GM18870 (cell line): ENCODE measurements around the gene PROM1.

Source experiments
- ATAC-seq: cut with Tn5 transposase; IDR thresholded peaks from one replicate; pipeline ENCODE4 v1.9.1; 2021; ENCODE audit warnings: moderate library complexity; ENCODE audit not compliant: unreplicated experiment

The PROM1 gene

DNA sequence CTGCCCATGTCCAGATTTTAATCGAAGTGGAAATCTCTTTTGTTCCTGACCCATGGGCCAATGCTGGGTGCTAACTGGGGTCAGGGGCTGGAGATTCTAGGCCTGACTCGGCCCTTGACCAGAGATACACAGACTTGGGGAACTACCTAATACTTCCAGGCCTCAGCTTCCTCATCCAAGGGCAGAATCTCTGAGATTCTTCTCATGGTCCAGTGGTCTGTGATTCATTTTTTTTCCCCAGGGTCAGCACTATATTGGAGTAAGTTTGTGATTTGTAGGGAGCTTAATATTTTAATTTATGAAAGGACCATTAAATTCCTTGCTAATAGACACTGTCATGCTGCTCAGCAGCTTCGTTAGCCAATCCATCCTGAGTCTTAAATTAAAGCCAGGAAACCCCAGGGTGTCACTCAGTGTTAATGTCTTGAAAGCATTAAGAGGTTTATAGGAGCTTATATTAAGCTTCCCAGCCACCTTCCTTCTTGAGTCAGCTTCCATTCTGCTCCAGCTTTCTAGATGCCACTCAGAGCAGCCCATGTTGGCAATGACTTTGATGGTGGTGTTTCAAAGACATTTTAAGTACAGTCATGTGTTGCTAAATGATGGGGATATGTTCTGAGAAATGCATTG, 27.0 kb upstream of the PROM1 start:
- ATAC-seq: no peak

DNA sequence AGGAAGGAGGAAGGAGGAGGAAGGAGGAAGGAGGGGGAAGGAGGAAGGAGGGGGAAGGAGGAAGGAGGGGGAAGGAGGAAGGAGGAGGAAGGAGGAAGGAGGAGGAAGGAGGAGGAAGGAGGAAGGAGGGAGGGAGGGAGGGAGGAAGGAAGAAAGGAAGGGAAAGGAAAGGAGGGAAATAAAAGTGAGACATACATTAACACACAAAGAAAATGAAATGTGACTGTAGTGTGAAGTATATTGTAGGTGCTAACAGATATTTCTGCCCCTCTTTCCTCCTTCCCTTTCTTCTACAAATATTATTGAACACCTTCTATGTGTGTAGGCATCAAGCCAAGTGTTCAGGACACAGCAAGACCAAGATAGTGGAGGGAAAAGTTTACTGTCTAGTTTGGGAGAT, 26.4 kb upstream of the PROM1 start:
- no peak for ATAC-seq

DNA sequence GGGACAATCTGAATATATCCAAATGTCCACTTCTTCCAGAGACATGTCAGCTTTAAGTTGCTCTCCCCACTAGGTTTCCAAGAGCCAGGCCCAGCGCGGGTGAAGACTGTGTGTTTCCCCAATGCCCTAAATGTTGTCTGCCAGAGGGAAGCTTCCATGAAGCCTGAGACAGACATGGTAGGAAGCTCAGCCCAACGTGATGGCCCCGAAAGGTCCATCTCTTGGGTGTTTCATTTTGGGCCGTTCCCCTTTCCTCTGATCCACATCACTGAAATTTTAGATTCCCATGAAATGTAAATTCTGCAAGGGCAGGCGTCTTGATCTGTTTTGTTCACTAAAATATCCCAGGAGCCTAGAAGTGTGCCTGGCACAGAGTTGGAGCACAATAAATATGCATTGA, 25.4 kb upstream of the PROM1 start:
- no peak for ATAC-seq

DNA sequence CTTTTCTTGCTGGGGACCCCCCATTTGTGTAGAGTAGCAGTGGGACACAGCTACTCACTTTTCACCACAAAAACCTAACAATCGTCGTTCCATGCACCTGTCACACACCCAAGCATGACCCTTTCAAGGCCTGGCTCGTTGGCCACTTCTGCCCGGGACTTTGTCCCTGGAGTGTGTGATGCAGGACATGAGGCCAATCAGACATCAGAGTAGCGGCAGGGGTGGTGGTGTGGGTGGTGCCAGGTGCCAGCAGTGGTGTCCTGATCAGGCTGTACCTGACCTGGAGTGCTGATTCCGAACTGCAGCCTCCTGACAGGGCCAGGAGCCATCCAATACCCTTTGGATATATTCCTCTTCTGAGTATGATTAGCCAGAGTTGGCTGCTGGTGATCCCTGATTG, 23.1 kb upstream of the PROM1 start:
- ATAC-seq: no peak

DNA sequence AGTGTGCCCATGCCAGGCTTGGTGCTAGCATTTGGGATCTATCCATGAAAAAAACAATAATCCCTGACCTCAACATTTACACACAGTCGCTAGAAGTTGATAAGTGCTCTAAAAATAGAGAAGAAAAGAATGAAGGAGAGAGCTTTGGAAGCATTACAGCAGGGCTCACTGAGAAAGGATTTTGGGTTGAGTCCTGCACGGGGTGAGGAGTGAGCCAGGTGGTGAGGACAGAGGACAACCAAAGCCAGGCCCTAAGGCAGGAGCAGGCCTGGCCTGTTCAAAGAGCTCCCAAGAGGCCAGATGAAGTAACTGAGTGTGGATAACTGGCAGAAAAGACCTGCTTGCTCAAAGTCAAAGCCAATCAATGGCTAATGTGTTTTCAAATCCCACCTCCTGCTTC, 20.7 kb upstream of the PROM1 start:
- no peak for ATAC-seq

DNA sequence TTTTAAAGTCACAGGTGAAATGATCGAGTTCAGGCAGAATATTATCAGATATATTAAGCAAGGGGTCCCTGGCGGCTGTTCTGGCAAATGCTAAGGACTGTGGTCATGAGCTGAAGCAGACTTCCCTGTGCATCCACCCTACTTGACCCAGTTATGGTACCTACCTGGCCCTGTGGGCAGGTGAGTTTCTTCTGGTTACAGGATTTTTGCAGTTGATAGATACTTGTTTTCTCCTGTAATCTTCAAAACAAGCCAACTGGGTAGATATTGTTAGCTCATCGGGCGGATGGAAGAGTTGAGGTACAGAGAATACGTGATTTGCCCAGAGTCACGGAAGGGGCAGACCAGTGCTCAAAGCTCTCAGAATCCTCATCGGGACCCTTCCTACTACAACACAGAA, 18.5 kb upstream of the PROM1 start:
- ATAC-seq: no peak

DNA sequence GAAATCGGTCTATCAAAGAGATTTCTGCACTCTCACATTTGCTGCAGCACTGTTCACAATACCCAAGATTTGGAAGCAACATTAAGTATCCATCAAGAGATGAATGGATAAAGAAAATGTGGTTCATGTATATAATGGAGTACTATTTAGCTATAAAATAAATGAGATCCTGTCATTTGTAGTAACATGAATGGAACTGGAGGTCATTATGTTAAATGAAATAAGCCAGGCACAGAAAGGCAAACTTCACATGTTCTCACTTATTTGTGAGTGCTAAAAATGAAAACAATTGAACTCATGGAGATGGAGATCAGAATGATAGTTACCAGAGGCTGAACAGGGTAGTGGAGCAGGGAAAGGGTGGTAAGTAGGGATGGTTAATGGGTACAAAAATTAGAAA, 17.0 kb upstream of the PROM1 start:
- ATAC-seq: no peak

DNA sequence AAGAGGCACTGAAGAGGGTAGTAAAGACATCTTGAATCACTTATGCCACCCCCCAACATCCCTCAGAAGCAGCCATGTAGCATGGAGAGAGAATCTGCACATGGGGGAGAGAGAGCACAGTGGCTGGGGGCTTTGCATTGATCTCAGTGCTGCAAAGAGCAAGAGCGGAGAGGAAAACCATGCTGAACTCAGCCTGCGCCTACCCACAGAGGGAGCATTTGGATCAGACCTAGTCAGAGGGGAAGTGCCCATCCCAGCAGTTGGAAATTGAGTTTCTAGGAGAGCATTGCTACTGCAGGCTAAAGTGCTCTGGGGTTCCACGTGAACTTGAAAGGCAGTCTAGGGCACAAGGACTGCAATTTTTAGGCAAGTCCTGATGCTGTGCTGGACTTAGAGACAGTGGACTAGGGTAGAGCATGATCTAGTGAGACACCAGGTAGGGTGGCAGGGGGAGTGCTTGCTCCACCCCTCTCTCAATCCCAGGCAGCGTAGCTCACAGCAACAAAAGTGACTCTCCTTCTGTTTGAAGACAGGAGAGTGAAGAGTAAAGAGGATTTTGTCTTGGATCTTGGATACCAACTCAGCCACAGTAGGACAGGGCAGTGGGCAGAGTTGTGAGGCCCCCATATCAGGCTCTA, 9.0 kb upstream of the PROM1 start:
- ATAC-seq: no peak

DNA sequence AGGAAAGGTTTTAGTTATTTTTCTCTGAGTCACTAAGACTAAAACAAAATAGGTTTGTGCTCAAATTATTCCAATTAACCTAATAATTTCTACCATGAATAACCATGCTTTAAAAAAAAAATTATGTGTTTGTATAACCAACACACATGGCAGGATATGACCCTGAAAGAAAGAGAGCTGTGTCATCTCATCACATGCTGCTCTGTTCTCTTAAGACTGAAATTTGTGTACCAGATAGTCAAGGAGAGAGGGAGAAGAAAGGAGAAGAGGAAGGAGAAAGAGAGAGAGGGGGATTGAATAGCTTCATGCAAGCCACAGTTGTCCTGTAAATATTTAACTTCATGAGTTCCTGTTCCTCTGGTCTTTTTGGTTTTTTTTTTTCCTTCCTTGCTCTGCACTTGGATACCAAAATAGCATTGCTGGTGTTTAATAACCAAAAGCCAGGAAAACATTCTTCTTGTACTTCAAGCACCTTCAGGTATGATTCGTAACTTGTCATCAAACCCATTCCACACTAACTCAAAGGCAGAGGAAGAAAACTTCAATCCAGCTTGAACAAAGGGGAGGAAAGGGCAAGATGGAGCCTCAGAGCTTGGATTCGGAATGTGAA, 6.4 kb upstream of the PROM1 start:
- ATAC-seq: no peak

DNA sequence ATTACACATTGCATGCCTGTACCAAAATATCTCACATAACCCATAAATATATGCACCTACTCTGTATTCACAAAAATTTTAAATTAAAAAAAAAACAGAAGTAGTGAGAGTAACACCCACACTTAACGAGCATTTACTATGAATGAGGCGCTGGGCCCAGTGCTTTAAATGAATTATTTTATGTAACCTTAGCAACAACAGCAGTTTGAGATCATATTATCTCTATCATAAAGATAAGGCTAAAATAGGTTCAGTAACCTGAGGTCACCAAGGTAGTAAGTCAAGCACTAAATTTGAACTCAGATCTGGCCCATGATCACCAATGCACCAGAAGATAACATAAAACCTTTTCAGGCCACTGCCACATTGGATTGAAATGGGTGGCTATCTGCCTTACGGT, 5.3 kb upstream of the PROM1 start:
- no peak for ATAC-seq

DNA sequence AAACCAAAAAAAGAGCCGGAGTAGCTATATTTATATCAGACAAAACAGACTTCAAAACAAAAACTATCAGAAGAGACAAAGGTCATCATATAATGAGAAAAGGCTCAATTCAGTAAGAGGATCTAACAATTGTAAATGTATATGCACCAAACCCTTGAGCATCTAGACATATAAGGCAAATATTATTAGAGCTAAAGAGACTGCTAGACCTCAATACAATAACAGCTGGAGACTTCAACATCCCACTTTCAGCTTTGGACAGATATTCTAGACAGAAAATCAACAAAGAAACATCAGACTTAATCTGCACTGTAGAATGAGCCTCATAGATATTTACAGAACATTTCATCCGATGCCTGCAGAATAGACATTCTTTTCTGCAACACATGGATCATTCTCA, 4.8 kb upstream of the PROM1 start:
- no peak for ATAC-seq

DNA sequence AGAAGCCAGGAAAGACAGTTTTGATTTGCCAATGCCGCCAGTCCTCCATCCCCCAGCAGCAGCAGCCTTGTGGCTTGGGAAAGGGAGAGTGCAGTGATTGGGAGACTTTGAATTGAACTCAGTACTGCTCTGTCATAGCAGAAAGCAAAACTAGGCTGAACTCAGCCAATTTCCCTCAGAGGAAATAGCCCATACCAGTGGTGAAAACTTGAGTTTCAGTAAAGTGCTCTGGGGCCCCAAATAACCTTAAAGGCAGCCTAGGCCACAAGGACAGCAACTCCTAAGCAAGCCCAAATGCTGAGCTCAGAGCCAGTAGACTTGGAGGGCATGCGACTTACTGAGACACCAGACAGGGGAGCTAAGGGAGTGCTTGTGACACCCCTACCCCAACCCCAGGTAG, 2.0 kb upstream of the PROM1 start:
- ATAC-seq: peak; percentile 80

DNA sequence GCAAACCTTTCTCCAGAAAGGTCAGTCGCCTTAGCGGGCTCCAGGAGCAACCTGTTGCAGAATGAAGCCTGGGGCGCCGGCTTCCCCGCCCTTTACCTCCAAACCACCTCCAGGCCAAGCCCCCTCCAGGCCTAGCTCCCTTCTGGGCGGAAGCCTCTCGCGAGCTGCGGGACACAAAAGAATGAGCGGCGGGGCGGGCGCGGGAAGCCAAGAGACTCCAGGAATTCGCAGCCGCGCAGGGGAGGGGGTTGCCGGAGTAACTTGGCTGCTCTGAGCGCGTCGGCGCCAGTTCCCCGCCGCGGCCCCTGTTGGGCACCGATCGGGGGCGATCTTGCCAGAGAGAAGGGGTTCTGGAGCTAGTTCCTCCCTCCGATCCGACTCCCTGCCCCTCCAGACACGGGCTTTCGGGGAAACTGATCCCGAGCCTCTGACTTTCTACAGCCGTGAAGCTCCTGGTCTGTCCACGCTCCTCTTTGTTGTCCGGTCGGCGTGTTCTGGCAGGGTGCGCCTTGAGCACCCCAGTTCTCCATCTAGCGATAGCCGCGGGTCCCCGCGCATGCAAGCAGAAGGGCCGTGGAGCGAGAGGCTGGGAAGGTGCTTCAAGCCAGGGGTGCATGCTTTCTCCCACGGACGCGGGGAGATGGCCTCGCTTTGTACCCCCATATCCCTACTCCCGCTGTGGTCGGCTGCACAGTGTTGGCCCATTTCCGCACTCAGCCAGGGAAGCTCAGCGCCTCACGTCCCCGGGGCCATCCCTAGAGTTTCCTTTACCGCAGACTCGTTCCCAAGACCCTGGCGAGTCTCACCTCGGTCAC, 1.2 kb downstream of the PROM1 start:
- ATAC-seq: no peak

DNA sequence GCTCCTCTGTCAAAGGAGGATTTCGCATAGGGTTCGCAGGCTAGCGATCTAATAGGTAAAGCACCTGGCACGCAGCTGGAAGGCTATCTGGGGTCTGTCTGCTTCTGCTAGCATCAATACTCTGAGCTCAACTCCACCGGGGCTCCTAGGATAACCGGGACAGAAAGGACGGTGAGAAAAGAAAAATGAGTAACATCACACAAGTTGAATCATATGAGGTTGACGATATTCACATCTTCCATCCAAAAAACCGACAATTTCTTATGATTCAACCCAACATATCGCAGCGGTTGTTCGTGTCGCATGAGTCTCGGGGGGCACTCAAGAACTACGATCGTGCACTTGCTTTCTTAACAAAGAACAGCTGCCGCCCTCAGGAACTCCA, 1.8 kb downstream of the PROM1 start:
- no peak for ATAC-seq

DNA sequence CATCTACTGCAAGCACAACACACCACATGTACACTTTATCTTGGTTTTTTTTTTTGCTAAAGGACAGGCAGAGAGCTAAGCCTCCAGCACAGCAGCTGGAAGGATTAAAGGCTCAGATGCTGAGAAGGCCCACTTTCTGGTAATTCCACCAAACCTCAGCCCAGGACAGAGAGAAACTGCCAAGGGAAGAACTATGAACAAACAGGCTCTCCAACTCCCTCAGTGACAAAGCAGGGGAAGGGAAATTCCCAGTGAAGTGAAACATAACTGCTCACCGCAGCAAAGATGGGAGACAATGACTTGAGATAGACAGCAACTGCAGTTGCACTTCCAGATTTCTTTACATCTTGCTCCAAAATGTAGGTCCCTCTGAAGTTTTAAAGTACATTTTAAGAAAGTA, 4.8 kb downstream of the PROM1 start:
- peak; percentile 85 for ATAC-seq

DNA sequence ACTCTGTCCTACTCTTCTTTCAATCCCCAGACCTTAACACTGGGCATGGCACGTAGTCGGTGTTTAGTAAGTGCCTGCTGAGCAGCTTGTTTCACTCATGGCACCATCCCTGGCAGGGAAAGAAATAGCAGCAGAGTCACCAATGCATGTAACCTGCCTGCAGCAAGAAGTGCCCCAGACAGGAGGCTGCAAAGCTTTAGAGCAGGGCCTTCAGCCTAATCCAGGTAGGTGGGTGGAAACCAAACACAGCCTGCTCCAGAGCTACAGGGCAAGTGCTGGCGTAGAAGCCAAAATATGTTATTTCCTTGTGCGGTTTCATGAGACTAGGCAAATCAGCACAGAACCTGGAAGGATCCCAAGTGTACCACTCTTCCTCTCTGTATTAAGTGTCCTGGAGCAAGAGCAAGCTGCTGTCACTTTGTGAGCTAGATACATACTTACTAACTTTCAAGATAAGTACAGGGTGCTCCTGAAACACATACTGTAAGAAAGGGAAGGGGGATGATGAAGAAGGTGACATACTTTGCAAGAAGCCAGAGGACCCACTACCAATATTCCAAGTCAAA, 5.5 kb downstream of the PROM1 start:
- ATAC-seq: no peak

DNA sequence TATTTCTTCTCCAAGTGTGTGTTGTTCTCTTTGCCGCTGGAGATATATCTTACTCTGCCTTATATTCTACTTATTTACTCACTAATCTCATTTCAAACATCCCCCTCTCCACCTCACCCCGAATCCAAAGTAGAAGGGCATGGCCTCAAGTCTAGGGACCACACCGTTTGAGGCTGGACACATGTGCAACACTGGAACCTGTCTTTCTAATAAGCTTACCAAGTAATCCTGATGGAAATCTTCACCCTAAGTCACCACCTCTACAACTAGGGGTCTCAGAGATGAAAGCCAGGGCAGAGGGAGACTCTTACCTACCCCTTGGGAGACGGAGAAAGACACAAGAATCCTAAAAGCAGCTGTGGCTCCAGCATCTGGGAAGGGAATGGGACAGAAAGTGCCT, 6.0 kb downstream of the PROM1 start:
- ATAC-seq: no peak

DNA sequence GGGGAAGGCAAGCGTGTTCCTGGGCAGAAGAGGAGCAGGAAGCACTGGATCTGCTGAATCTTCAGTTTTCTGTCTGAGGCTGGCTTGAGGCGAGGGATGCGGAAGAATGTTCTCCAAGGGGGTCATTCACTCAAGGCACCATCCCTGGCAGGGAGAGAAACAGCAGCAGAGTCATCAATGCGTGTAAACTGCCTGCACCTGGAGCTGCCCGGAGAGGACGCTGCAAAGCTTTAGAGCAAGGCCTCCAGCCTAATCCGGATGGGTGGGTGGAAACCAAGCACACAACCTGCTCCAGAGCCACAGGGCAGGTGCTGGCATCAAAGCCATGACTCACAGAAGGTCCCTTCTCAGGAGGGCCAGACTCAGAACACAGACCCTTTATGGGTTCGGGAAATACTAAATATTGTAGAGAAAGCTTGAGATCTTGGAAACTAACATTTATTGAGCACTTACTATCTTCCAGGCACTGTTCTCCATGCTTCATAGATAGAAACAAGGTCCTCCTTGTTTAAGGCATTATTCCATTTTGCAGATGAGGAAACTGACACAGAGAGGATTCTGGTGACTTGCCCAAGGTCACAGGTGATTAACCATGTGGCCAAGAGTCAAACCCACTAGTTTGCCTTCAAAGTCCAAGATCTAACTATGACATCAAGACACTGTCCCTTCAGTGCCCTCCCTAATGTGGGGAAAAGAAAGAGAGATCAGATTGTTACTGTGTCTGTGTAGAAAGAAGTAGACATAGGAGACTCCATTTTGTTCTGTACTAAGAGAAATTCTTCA, 7.7 kb downstream of the PROM1 start:
- no peak for ATAC-seq

DNA sequence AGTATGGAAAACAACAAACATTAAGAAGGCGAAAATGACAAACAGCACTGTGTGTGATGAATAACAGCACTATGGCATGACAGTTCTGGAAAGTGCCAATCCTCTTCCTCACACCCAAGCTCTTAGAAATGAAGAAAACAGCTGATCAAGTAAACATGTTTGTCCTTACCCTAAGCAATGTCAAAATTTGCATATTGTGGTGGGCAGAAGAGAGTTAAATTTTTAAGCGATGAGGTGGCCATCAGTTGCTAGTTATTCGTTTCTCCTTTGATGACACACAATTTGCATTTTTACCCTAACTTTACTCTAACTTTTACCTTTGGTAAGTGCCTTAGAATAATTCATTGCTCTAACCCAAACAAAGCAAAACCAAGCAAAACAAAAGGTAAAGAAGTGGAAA, 8.8 kb downstream of the PROM1 start:
- ATAC-seq: no peak

DNA sequence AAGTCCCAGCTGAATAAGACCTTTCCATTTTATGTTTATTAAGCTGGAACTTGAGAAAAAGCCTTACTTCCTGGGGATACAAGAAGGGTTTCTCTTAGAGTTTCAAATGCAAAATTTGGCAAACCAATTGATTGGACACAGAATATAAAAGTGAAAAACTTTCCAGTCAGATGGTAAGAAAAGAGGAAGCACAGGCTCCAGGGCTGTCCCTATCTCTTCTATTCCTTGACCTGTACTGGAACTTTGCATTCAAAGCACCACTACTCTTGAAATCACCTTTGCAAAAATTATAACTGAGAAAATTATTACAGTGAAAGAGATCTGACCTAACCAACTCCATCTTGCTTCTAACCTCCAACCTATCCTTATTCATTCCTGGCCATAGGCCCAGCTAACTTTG, 11.7 kb downstream of the PROM1 start:
- no peak for ATAC-seq

DNA sequence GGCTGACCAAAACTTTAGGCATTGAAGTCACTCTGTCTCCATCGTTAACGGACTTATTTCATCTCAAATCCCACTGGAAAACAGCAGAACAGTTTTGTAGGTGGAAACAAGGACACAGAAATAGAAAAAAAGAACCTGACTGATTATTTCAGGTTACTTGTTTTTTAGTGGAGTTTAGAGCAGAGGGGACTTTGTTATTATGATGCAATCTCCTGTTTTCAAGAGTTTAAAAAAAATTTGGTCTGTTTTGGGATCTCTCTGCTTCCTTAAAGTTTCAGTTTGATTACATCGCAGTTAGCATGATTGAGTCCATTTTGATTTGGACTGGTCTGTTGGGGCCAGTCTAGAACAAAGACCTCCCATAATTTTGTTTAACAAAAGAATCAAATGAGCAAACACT, 13.6 kb downstream of the PROM1 start:
- no peak for ATAC-seq
